ENCODE measurements around the gene TMEM213. TPM values are rescaled to one million over a fixed set of nuclear protein-coding genes. Genes with fewer than 3 reads are reported as not detected.

The TMEM213 gene
- total RNA-seq, 1 experiment from 2014 or later = 0.11 TPM

- DNase-seq (ENCODE audit: low spot score) (no peak), ATAC-seq (no peak)
- ChIA-PET POLR2A (no interaction called here), CTCF (no interaction called here)
- H3K36me3 Mint-ChIP-seq = peaks cover 43% of the 10 kb centered on the region
- peaks cover 2% of the 10 kb centered on the region; the same call in 1 of the 2 replicates for H3K9me3 Mint-ChIP-seq
- H3K27me3 Mint-ChIP-seq (ENCODE audit: low read depth) = no peaks in the 10 kb centered on the region; the same call in 1 of the 2 replicates
- no peaks in the 10 kb centered on the region for H3K4me1 Mint-ChIP-seq
- TF ChIP-seq, protein P1, sequence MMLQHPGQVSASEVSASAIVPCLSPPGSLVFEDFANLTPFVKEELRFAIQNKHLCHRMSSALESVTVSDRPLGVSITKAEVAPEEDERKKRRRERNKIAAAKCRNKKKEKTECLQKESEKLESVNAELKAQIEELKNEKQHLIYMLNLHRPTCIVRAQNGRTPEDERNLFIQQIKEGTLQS (CRISPR knock-in tag; conservative IDR thresholded peaks at IDR 0.05) = no peak
- H3K27ac Mint-ChIP-seq = no peak overlapping the region
- no peak overlapping the region for H3K4me3 Mint-ChIP-seq
Observed at GRCh38 chr7:138863931-138864330, 66.1 kb downstream of the TMEM213 start.

DNA sequence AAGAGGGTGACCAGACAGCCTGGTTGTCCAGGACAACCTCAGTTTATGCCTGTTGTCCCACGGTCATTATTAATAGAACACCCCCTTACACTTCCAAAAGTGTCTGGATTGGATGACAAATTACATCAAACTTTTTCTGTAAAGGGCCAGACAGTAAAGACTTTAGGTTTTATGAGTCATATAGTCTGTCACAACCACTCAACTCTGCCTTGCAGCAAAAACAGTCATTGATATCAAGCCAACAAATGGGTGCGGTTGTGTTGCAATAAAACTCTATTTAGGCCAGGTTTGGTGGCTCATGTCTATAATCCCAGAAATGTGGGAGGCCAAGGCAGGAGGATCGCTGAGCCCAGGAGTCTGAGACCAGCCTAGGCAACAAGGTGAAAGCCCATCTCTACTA lies 66.9 kb downstream of the TMEM213 start:
- TF ChIP-seq, protein P2, sequence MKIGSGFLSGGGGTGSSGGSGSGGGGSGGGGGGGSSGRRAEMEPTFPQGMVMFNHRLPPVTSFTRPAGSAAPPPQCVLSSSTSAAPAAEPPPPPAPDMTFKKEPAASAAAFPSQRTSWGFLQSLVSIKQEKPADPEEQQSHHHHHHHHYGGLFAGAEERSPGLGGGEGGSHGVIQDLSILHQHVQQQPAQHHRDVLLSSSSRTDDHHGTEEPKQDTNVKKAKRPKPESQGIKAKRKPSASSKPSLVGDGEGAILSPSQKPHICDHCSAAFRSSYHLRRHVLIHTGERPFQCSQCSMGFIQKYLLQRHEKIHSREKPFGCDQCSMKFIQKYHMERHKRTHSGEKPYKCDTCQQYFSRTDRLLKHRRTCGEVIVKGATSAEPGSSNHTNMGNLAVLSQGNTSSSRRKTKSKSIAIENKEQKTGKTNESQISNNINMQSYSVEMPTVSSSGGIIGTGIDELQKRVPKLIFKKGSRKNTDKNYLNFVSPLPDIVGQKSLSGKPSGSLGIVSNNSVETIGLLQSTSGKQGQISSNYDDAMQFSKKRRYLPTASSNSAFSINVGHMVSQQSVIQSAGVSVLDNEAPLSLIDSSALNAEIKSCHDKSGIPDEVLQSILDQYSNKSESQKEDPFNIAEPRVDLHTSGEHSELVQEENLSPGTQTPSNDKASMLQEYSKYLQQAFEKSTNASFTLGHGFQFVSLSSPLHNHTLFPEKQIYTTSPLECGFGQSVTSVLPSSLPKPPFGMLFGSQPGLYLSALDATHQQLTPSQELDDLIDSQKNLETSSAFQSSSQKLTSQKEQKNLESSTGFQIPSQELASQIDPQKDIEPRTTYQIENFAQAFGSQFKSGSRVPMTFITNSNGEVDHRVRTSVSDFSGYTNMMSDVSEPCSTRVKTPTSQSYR (CRISPR knock-in tag; IDR thresholded peaks at IDR 0.05) = no peak
- TF ChIP-seq ELF4 (CRISPR knock-in tag; IDR thresholded peaks at IDR 0.05; ENCODE audit: low read depth) (no peak), CTCF (IDR thresholded peaks at IDR 0.05) (no peak), CREM (CRISPR knock-in tag; IDR thresholded peaks at IDR 0.05) (no peak), SP1 (CRISPR knock-in tag; conservative IDR thresholded peaks at IDR 0.05) (no peak), GRHL2 (CRISPR knock-in tag; IDR thresholded peaks at IDR 0.05; ENCODE audit: insufficient replicate concordance, severe bottlenecking) (no peak), PRRX2 (CRISPR knock-in tag; IDR thresholded peaks at IDR 0.05) (no peak), IRF1 (CRISPR knock-in tag; IDR thresholded peaks at IDR 0.05) (no peak), SOX15 (CRISPR knock-in tag; IDR thresholded peaks at IDR 0.05) (no peak), RELA (CRISPR knock-in tag; IDR thresholded peaks at IDR 0.05; ENCODE audit: borderline replicate concordance) (no peak), NFYB (CRISPR knock-in tag; conservative IDR thresholded peaks at IDR 0.05; ENCODE audit: low read depth) (no peak), SMAD3 (CRISPR knock-in tag; IDR thresholded peaks at IDR 0.05; ENCODE audit: borderline replicate concordance) (no peak), HMGA2 (CRISPR knock-in tag; IDR thresholded peaks at IDR 0.05) (no peak), HMGXB4 (CRISPR knock-in tag; IDR thresholded peaks at IDR 0.05) (no peak), ZNF232 (CRISPR knock-in tag; IDR thresholded peaks at IDR 0.05) (no peak), NR2C2 (CRISPR knock-in tag; IDR thresholded peaks at IDR 0.05) (no peak), EMX1 (CRISPR knock-in tag; IDR thresholded peaks at IDR 0.05) (no peak), ZNF138 (CRISPR knock-in tag; conservative IDR thresholded peaks at IDR 0.05) (no peak), ZMAT4 (CRISPR knock-in tag; IDR thresholded peaks at IDR 0.05) (no peak), ATF1 (CRISPR knock-in tag; IDR thresholded peaks at IDR 0.05) (no peak)
- no peak overlapping the region for H3K27ac Mint-ChIP-seq
- H3K9me3 Mint-ChIP-seq = no peaks in the 10 kb centered on the region; the same call in 1 of the 2 replicates
- no peak overlapping the region for H3K4me3 Mint-ChIP-seq
- H3K36me3 Mint-ChIP-seq = peaks cover 39% of the 10 kb centered on the region
- ATAC-seq = no peak
- POLR2A ChIA-PET = no interaction called here
- CTCF ChIA-PET = interaction anchor here (1.5 kb wide), 1 partner anchor 126 kb away, joined by 6 read pairs; no protein-coding TSS in a partner anchor
- DNase-seq (ENCODE audit: low spot score) = no peak
- no peaks in the 10 kb centered on the region for H3K27me3 Mint-ChIP-seq (ENCODE audit: low read depth)
- H3K4me1 Mint-ChIP-seq = no peaks in the 10 kb centered on the region

Measured in WTC11 (cell line).